Activated T-cell treated with anti-CD3 and anti-CD28 coated beads for 4 hours (primary cell): ENCODE data around the gene RALGAPA2.

Source experiments
- DNase-seq: peaks from one replicate; pipeline ENCODE4 v3.0.0-alpha.2; 2020

Gene RALGAPA2

DNA sequence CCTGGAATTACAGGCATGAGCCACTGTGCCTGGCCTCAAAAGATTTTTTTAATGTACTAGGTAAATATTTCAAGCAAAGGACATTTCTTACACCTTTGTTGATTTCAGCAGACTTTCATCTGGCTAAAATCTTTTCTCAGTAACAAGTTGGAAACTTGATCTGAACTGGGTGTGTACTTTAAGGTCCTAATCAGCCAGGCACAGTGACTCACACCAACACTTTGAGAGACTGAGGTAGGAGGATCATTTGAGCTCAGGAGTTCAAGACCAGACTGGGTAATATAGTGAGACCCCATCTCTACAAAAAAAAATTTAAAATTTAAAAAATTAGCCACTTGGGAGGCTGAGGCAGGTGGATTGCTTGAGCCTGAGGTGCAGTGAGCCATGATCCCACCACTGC is 7.0 kb upstream of the RALGAPA2 start:
- DNase-seq: no peak

DNA sequence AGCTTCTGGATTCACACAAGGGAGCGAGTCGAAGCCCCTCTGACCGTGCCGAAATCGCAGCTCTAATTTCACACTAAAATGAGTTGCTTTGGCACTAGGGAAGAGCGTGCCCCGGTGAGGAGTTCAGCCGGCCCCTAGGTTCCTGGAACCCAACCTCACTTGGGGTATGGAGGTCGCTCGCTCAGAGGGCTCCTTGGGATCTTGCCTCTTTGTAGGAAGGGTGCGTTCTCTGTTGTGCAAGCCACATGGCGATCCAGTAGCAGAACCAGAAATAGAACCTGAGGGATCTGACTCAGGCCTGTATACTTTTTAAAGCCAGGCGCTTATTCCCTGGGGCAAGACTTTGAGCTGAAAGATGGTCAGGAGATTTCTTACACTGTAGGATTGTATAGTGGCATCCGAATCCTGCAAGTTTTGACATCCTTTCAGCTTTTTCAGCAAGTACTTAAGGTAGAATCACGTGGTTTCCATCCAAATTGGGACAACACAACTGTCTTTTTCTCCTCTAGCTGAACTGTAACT is 861 bp upstream of the RALGAPA2 start:
- DNase-seq: no peak

DNA sequence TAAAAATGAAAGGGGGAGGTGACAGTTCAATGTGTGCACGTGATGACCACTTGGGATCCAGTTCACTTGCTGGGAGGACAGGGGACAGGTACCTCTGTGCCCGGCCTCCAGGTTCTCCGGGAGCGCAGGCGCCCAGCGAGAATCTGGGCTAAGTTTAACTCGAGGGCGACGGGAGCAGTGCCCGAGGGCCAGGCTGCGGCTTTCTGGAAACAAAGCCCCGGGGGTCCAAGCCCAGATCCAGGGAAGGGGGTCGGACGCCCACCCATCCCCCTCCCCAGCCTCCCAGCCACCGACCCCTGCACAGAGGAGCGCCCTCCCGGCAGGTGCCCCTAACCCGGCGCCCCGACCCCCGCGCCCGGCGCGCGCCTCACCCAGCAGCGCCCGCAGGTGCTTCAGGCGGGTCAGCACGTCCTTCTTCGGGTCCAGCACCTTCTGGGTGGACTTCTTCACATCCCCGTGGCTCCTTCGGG is 405 bp downstream of the RALGAPA2 start:
- no peak for DNase-seq

DNA sequence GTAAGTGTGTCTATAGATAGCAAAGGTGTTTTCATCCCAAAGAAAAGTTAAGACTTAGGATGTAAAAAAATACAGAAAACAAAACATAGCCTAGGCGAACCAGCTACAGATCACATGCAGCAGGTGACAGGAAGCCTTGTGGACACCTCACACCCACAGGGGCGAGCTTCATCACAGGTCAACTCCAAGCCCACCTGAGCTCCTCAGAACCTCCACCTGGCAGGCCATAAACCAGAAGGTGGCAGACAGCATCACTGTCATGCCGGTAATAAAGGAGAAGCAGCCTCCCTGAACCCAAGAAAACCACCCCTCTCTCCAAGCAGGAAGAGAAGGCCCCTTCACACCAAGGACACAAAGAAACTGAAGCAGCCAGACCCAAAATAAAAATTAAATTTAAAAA is 1.0 kb downstream of the RALGAPA2 start:
- no peak for DNase-seq

DNA sequence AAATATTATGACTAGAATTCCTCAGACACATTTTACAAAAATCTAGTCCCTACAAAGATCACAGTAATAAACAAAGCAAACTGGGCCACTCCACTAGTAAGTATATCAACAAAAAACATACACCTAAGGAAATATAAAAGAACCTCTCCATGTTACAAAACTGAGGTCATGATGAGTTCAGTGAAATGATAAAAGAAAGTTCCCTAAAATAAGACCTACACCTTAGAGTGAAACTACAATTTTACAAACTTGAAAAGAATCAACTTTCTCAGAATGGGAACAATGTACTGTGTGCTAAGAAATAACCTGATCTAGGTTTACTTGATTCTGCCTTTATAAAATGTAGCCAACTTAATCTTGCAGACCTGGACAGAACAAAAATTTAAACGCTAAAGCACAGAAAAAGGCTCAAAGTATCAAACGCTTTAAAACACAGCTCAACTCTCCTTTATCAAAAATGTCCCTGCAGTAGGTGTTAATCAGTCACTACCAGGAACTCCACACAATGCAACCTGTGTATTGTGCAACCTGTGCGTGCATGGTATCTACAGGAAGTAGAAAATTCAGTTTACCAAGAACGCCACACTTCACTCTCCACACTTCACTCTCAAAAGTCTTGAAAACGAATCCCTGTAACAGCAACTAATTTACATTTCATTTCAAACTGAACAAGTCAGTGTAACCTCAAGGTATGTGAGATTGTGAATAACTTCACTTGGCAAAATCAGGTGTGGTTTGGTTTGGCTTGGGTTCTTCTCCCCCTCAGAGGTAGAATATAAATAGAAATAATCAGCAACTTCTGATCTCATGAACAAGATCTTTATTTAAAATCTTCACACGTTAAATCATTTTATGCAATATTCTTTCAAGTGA is 1.8 kb downstream of the RALGAPA2 start:
- no peak for DNase-seq

DNA sequence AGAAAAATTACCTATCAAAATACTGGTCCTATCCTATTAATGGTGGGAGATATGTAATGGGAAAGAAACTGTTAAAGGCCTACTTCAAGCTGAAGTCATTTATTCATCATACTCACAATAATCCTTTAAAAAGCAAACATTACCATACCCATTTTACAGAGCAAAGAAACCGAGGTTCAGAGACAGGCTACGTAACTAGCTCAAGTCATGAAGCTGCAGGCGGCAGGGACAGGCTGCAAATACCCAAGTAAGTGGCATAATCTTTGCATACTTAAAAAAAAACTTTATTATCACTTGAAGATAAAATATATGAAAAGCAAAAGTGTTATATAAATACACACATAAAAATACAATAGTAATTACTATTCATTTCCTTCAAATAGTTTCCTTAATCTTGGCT is 2.6 kb downstream of the RALGAPA2 start:
- DNase-seq: no peak

DNA sequence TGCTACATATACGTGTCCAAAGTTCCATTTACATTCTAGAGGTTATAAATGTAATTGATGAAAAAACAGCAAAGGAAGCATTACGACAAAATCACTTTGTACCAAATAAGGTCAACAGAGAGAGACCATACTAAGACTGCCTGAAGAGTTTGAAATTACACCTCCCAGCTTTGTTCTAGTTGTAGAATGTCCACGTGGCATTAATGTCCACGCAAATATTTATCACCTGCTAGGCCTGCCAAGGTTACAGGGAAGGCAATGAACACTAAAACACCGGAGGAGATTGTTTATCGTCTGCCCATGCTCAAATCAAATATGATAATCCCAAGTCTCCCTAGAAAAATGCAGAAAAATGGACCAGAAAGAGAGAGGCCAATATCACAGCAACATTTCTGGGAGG is 6.2 kb downstream of the RALGAPA2 start:
- DNase-seq: no peak

DNA sequence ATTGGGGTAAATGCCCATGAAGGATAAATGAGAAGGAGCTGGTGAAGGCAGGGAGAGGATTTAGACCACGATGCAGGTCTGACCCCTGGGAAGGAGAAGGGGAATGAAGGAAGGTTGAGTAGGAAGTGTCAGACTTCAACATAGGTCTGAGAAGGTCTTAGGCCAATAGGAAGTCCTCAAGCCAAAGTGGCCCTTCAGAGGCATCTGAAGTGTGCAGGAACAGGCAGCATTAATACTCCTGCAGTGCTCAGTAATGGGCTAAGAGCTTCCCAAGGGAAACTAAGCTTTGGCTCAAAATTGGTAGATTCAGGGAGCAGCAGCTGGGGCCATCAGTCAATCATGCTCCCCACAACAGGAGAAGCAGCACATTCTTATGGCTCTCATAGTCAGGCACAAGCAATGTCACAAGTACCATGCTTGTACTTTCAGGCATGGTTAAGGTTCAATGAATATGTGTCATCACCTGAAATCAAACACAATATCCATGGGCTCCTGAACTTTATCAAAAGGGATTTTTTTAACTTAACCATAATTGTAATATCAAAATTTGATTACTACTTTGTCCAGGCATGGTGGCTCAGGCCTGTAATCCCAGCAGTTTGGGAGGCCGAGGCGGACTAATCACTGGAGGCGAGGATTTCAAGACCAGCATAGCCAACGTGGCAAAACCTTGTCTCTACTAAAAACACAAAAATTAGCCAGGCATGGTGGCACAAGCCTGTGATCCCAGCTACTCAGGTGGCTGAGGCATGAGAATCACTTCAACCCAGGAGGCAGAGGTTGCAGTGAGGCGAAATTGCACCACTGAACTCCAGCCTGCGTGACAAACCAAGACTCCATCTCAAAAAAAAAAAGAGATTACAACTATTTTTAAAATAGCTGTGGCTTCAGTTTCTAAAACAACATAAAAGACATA is 9.9 kb downstream of the RALGAPA2 start:
- no peak for DNase-seq

DNA sequence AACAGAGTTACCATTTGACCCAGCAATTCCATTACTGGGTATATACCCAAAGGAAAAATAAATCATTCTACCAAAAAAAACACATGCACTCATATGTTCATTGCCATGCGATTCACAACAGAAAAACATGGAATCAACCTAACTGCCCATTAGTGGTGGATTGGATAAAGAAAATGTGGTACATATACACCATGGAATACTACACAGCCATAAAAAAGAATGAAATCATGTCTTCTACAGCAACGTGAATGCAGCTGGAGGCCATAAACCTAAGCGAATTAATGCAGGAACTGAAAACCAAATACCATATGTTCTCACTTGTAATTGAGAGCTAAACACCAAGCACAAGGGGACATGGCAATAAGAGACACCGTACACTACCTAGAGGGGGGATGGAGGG is 12.5 kb downstream of the RALGAPA2 start:
- no peak for DNase-seq

DNA sequence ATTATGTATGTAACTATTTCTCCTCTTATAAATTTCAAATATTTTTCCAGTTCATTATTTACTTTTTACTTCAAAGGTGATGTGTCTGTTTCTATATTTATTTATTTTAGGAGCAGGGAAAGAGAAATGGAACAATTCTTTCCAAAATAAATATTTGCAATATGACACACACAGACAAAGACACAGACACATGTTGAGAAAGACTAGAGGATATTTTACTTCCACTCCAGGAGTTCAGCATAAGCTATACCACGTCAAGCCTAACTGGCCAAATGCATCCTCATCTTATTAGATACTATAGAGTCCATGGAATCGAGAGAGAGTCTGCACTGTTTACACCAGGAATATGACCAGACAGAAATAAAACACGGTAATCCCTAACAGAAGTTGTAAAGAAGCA is 13.3 kb downstream of the RALGAPA2 start:
- no peak for DNase-seq

DNA sequence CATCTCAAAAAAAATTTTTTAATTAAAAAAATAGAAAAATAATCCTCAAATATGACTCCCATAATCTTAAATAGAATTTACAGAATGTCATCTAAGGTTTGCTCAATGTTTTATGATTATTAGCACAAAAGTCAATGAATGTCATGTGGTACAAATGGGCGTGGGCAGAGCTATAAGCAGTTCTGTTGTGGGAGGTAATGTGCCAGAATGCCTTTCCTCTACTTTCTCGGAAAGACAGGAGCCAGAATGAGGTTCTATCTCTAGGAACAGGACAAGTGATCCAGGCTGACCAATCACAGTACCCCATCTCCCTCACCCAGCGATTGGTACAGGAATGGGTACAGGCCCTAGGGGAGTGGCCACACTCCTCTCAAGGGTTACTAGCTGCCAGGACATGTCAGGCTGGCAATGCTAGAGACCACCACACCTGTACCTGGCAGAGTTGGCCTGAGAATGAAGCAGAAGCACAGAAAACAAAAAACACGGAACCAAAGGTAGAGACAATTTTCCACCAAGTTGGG is 15.1 kb downstream of the RALGAPA2 start:
- DNase-seq: no peak

DNA sequence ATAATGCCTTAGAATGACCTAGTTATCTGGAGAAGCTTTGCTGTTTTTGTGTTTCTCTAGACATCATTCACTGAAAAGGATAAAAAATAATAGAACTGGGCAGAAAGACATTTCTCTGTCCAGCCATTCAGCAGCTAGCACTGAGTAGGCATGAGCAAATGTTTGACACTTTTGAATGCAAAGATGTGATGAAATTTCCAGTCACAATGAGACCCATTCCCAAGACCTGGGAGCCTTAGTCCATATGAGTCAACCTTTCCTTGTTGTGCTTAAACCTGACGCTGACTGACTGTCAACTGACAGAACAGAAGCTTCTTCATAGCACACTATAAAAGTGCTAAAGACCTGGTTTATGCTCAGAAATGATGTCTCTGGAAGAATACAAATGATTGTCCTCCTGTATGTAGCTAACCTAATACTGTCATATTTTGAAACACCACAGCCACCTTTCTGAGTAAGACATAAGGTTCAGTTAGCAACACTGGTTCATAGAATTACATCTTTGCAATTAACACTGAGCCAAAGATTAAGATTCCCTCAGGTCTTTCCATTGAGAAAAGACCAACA is 17.1 kb downstream of the RALGAPA2 start:
- no peak for DNase-seq

DNA sequence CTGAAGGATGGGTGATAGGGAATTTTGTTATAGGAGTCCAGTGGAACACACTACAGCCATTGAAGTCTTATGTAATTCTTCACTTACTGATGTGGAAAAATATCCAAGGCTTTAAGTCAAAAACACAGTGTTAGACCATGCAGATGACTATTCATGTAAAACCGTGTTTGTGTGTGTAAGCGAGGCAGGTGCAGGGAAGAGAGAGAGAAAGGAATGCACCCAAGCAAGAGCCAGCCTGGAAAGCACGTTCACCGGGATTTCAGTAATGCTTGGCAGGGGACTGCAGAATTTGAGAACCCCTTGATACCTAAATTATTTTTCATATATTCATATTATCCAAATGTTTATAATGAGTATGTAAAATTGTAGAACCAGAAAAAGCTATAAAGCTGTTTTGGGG is 17.9 kb downstream of the RALGAPA2 start:
- no peak for DNase-seq

DNA sequence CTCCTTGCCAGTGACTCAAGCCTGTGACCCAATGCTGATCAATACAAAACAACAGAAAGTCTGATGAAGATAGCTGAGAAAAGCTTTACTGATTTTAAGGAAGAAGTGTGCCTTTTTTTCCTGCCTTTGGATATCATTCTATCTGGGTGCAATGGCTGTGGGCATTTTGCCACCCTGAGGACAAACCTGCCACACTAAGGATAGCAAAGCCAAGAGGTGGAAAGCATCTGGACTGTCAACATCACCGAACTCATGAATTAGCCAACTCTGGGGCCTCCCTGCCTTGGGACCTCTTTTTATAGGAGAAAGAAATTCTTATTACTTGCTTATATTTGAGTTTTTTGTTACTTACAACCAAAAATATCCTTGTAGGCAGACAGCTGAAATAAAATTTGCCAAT is 19.9 kb downstream of the RALGAPA2 start:
- DNase-seq: no peak

DNA sequence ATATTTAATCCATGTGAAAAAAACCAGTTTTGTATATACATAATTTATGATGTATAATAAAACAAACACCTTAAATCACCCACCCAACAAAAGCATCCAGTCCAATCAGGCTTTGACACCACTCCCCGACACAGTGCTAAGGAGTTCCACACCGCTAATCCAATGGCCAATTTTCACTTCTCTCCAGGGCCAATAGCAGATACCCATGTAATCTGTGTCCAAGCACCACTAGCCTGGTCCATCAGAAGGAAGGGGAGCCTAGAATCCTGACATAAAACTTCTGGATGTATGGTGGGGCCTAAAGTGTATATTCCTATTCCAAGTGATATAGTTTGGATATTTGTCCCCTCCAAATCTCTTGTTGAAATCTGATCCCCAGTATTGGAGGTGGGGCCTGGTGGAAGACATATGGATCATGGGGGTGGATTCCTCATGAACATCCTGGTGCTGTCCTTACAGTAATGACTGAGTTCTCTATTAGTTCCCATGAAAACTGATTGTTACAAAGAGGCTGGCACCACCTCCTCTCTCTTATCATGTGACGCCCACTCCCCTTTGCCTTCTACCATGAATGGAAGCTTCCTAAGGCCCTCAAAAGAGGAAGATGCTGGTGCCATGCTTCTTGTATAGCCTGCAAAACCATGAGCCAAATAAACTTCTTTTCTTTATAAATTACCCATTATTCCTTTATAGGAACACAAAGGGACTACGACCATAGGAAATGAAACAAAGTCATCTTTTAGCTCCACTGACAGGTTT is 20.8 kb downstream of the RALGAPA2 start:
- DNase-seq: no peak

DNA sequence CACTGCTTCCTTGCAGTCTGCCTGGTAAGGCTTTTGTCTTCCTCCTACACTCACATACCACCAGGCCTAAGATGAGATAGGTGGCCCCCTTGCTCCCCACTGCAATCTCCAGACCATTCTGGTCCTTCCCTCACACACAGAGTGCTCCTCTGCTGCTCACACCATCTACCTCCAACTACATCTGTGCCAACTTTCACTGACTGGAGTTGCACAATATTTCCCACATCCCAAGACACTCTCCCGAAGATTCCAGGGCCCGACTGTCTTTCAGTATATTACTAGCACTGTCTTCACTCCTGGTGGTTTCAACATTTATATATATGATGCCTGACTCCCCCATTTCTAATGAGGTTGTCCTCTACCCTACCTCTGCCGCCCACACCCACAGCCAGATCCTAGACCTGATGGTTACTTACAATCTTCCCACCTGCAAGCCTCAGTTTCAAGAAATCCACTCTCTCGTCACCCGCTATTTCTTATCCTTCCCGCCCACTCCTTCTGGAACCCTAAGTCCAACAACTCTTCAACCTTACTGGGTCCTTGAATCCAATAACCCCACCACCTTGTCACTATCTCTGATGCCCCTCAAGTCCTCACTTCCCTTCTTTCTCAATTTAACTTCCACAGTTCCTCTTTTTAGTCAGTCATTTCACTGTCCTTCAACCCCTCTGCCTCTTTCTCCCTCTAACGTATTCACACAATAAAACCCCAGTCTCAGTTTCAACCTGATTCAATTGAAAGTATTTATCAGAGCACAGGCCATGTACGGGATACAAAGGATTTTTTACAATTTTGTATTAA is 21.6 kb downstream of the RALGAPA2 start:
- no peak for DNase-seq

DNA sequence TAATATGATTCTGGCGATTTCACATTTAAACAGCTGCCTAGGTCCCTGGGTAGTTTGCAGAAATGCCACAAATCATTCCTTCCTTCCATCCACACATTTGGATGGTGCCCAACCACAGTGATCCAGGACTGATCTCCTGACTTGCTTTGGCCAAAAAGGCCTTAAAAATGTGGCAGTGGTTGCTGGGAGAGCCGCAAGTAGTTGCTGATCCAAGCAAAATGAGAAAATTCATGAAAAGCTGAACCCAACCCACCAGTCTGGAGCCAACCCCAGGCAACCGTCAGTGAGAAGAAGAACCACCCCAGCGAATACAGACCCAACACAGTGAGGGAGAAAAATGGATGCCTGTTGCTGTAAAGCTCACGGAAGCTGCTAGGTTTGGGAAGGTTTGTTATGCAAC is 25.1 kb downstream of the RALGAPA2 start:
- DNase-seq: no peak

DNA sequence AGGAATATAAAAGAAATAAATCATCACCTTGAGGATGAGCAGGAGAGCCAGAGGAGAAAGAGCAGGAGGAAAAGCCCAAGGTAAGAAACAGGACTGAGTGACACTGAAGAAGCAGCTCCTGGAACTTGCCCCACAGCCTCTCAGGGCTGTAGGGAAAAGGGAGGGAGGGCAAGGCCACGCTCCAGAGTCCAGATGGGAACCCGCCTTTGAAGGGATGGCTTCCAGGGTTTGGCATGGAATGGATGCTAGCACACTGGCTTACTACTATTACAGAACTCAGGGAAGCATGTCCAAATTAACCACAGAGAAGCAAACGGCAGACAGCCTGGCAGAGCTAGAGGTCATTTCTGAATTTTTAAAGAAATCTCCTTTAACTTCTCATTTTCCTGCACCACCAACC is 26.8 kb downstream of the RALGAPA2 start:
- DNase-seq: no peak

DNA sequence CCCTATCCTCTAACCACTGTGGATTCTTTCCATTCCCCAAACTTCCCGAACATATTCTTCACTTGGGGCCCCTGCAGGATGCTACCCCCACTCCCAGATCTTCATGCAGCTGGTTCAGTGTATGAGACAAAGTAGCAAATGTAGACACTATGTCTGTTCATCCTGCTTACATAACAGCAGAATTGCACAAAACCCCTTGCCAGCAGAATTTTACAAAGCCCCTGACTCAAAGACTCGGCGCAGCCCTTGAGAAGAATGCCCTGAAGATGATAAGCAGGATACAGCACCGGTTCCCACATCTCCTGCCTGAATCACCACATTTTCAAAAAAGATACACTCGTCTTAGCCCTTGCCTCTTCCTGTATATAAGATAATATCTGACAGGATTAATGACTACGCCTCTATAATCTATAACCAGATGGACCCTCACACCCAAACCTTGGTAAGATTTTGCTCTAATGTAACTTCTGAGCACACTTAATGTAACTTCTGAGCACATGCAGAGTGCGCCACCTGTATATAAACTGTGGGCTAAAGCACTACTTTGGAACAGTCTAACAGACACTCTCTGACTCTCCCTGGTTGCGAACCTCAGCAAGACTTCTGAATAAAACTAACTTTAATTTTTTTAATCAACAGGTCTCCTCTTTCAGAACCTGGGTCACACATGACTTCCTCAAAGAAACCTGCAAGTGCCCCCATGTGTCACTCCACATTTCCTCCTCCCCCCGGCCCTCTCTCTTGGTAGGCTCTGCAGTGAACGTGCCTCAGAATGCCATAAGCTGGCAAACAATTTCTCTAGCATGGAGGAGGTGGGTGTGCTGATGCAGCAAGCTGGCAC is 28.7 kb downstream of the RALGAPA2 start:
- DNase-seq: no peak

DNA sequence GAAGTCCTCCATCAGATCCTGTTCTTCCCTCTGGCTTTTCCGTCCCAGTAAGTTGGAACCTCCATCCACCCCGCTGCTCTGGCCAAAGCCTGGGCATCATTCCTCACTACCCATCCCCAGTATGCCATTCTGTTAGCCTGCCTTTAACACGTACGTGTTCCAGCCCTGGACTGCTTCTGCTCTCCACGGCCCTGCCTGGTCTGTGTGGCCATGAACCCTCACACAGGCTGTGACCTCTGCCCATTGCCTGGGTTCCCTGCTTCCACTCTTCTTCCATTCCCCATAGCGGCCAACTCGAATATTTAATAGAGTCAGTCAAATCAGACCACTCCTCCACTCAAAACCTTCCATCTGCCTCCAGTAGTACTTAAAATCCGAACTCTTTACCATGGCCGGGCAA is 29.4 kb downstream of the RALGAPA2 start:
- no peak for DNase-seq
